Adrenal gland (tissue), 5 donors: ENCODE results near the gene MMP24OS.

ENCODE experiments used
- POLR2A ChIP-seq, 2 donors: fragments of 450-650 bp; IDR thresholded peaks; one replicate each; pipeline ENCODE4 v1.6.1; 2017; ENCODE audit warnings: antibody characterized with exemption in 2 of 2, mild to moderate bottlenecking in 2 of 2, moderate library complexity in 1 of 2
- TF ChIP-seq, protein P1 (sequence below), 6 experiments: fragments of 450-650 bp in 4 of 6; fragments of 200-600 bp in 2 of 6; sonication (generic) in 1 of 6; IDR thresholded peaks; 1 replicate in 5 of 6; 2 replicates in 1 of 6; pipeline versions ENCODE4 v1.5.1 to v1.8.0; 2016 to 2021; ENCODE audit warnings: antibody characterized with exemption in 6 of 6, mild to moderate bottlenecking in 2 of 6, moderate library complexity in 1 of 6
- donor health status: DM: no; HTN: no; CAD: no.

DNA sequence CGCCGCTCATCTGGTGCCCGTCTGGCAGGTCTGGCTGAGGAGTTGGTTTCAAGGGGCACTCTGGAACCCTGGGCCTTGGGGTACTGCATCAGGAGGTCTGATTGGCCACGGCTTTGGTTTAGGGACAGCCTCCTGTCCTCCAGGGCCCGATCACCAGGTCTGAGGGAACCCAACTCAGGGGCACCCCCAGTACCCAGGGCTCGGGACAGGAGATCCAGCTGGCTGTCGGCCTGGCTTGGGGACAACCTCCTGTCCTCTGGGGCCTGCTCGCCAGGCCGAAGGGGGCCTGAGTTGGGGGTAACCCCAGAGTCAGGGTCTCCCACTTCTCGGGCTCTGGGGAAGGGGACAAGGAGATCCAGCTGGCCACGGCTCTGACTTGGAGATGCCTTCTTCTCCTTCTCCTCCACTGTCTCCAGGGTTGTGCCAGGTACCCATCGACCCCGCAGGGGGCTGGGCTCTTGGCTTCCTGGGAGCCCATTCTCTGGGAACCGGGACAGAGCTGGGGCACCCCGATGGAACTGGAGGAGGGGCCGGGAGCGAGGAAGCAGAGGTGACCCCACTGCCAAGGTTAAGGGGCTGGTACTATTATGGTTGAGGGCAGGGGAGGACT lies 9.1 kb upstream of the MMP24OS start:
- TF ChIP-seq, protein P1, sequence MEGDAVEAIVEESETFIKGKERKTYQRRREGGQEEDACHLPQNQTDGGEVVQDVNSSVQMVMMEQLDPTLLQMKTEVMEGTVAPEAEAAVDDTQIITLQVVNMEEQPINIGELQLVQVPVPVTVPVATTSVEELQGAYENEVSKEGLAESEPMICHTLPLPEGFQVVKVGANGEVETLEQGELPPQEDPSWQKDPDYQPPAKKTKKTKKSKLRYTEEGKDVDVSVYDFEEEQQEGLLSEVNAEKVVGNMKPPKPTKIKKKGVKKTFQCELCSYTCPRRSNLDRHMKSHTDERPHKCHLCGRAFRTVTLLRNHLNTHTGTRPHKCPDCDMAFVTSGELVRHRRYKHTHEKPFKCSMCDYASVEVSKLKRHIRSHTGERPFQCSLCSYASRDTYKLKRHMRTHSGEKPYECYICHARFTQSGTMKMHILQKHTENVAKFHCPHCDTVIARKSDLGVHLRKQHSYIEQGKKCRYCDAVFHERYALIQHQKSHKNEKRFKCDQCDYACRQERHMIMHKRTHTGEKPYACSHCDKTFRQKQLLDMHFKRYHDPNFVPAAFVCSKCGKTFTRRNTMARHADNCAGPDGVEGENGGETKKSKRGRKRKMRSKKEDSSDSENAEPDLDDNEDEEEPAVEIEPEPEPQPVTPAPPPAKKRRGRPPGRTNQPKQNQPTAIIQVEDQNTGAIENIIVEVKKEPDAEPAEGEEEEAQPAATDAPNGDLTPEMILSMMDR (IDR thresholded peaks at IDR 0.05) = no peak
- TF ChIP-seq POLR2A (IDR thresholded peaks at IDR 0.05) = no peak
